ENCODE results near the gene MAPK12.

MAPK12 gene

GRCh38 chr22:50226875-50227165 is 34.7 kb downstream of the MAPK12 start:
- peaks cover 21% of the 10 kb centered on the region for H3K79me1 ChIP-seq (ENCODE audit: low read depth, low read length)
- no peak overlapping the region for H2BK120ac ChIP-seq (ENCODE audit: low read depth, low read length)
- no peak overlapping the region for H2AK5ac ChIP-seq (ENCODE audit: low read depth, low read length)
- H3K4me2 ChIP-seq (ENCODE audit: insufficient read depth, low read length, poor library complexity, severe bottlenecking): no peak overlapping the region
- no peak overlapping the region for H2AFZ ChIP-seq (ENCODE audit: low read length)
- no peaks in the 10 kb centered on the region for H3K4me1 ChIP-seq (ENCODE audit: control insufficient read depth in 2 of 2, insufficient read depth in 1 of 2, low read depth in 1 of 2, low read length in 2 of 2)
- peaks cover 29 to 56% of the 10 kb centered on the region in 2 donors for H3K36me3 ChIP-seq (replicated peaks in 1 of 2; ENCODE audit: control insufficient read depth in 2 of 2, insufficient read depth in 2 of 2, low read length in 2 of 2)
- H3K27me3 ChIP-seq (ENCODE audit: control insufficient read depth in 3 of 3, insufficient read depth in 3 of 3, low read depth in 1 of 3, low read length in 3 of 3): no peaks in the 10 kb centered on the region
- H2BK15ac ChIP-seq (ENCODE audit: low read length): no peak overlapping the region
- H4K91ac ChIP-seq (ENCODE audit: low read depth, low read length, poor library complexity): no peak overlapping the region
- WGBS, 2 donors (ENCODE audit: extremely low coverage in 2 of 2, insufficient read length in 2 of 2, insufficient replicate concordance in 1 of 2): no CpG with 5 or more reads among the region's 18 CpGs
- H3K4ac ChIP-seq (ENCODE audit: low read length): no peak overlapping the region
- H3K9ac ChIP-seq (ENCODE audit: low read depth, low read length, poor library complexity): peak overlapping the region; percentile 44
- no peak overlapping the region for H2BK12ac ChIP-seq (ENCODE audit: low read length)
- peak overlapping the region; percentile 48 for H3K18ac ChIP-seq (ENCODE audit: low read length)
- peak overlapping the region; percentile 43 for H4K8ac ChIP-seq (ENCODE audit: low read depth, low read length)
- DNase-seq (ENCODE audit: low spot score): no peak
- no peak overlapping the region for H3K23ac ChIP-seq (ENCODE audit: low read depth, low read length, poor library complexity)
- H3K27ac ChIP-seq (replicated peaks; ENCODE audit: low read length): no peak overlapping the region
- no peak overlapping the region for H3K14ac ChIP-seq (ENCODE audit: low read length)
- H3K9me3 ChIP-seq (replicated peaks in 1 of 2; ENCODE audit: control insufficient read depth in 2 of 2, insufficient read depth in 1 of 2, low read depth in 1 of 2, low read length in 2 of 2): no peaks in the 10 kb centered on the region
- H3K4me3 ChIP-seq (ENCODE audit: low read length in 2 of 2): no peak overlapping the region
- H2BK5ac ChIP-seq (ENCODE audit: low read length): no peak overlapping the region

- Histone ChIP-seq H4K91ac (ENCODE audit: low read depth, low read length, poor library complexity) (no peak overlapping the region), H3K4me1 (ENCODE audit: control insufficient read depth in 2 of 2, insufficient read depth in 1 of 2, low read depth in 1 of 2, low read length in 2 of 2) (no peaks in the 10 kb centered on the region), H2AFZ (ENCODE audit: low read length) (no peak overlapping the region), H3K36me3 (replicated peaks in 1 of 2; ENCODE audit: control insufficient read depth in 2 of 2, insufficient read depth in 2 of 2, low read length in 2 of 2) (peaks cover 30 to 61% of the 10 kb centered on the region in 2 donors), H2BK120ac (ENCODE audit: low read depth, low read length) (no peak overlapping the region), H3K9ac (ENCODE audit: low read depth, low read length, poor library complexity) (peak overlapping the region; percentile 44), H2BK15ac (ENCODE audit: low read length) (no peak overlapping the region), H2BK12ac (ENCODE audit: low read length) (no peak overlapping the region), H3K79me1 (ENCODE audit: low read depth, low read length) (peaks cover 21% of the 10 kb centered on the region), H3K14ac (ENCODE audit: low read length) (no peak overlapping the region), H2BK5ac (ENCODE audit: low read length) (no peak overlapping the region), H3K18ac (ENCODE audit: low read length) (peak overlapping the region; percentile 48), H3K27ac (replicated peaks; ENCODE audit: low read length) (no peak overlapping the region), H4K8ac (ENCODE audit: low read depth, low read length) (peak overlapping the region; percentile 43), H3K27me3 (ENCODE audit: control insufficient read depth in 3 of 3, insufficient read depth in 3 of 3, low read depth in 1 of 3, low read length in 3 of 3) (no peaks in the 10 kb centered on the region), H3K9me3 (replicated peaks in 1 of 2; ENCODE audit: control insufficient read depth in 2 of 2, insufficient read depth in 1 of 2, low read depth in 1 of 2, low read length in 2 of 2) (no peaks in the 10 kb centered on the region), H3K4ac (ENCODE audit: low read length) (no peak overlapping the region), H2AK5ac (ENCODE audit: low read depth, low read length) (no peak overlapping the region), H3K4me2 (ENCODE audit: insufficient read depth, low read length, poor library complexity, severe bottlenecking) (no peak overlapping the region), H3K4me3 (ENCODE audit: low read length in 2 of 2) (no peak overlapping the region), H3K23ac (ENCODE audit: low read depth, low read length, poor library complexity) (peak overlapping the region; percentile 55)
- WGBS, 2 donors (ENCODE audit: extremely low coverage in 2 of 2, insufficient read length in 2 of 2, insufficient replicate concordance in 1 of 2): no CpG with 5 or more reads among the region's 31 CpGs
- DNase-seq (ENCODE audit: low spot score): no peak
Observed at GRCh38 chr22:50226063-50226874, 35.2 kb downstream of the MAPK12 start.

- no peak overlapping the region for H3K4me2 ChIP-seq (ENCODE audit: insufficient read depth, low read length, poor library complexity, severe bottlenecking)
- no peak overlapping the region for H3K4ac ChIP-seq (ENCODE audit: low read length)
- H2BK15ac ChIP-seq (ENCODE audit: low read length): no peak overlapping the region
- H3K27ac ChIP-seq (replicated peaks; ENCODE audit: low read length): no peak overlapping the region
- no CpG with 5 or more reads among the region's 24 CpGs for WGBS, 2 donors (ENCODE audit: extremely low coverage in 2 of 2, insufficient read length in 2 of 2, insufficient replicate concordance in 1 of 2)
- no peak overlapping the region for H3K4me3 ChIP-seq (ENCODE audit: low read length in 2 of 2)
- no peak for DNase-seq (ENCODE audit: low spot score)
- no peak overlapping the region for H4K91ac ChIP-seq (ENCODE audit: low read depth, low read length, poor library complexity)
- no peak overlapping the region for H2AFZ ChIP-seq (ENCODE audit: low read length)
- H3K79me1 ChIP-seq (ENCODE audit: low read depth, low read length): peaks cover 23% of the 10 kb centered on the region
- no peak overlapping the region for H2AK5ac ChIP-seq (ENCODE audit: low read depth, low read length)
- H3K23ac ChIP-seq (ENCODE audit: low read depth, low read length, poor library complexity): peak overlapping the region; percentile 55
- H4K8ac ChIP-seq (ENCODE audit: low read depth, low read length): no peak overlapping the region
- H2BK5ac ChIP-seq (ENCODE audit: low read length): no peak overlapping the region
- H3K27me3 ChIP-seq (ENCODE audit: control insufficient read depth in 3 of 3, insufficient read depth in 3 of 3, low read depth in 1 of 3, low read length in 3 of 3): no peaks in the 10 kb centered on the region
- H3K18ac ChIP-seq (ENCODE audit: low read length): no peak overlapping the region
- H3K36me3 ChIP-seq (replicated peaks in 1 of 2; ENCODE audit: control insufficient read depth in 2 of 2, insufficient read depth in 2 of 2, low read length in 2 of 2): peaks cover 39 to 70% of the 10 kb centered on the region in 2 donors
- H3K9me3 ChIP-seq (replicated peaks in 1 of 2; ENCODE audit: control insufficient read depth in 2 of 2, insufficient read depth in 1 of 2, low read depth in 1 of 2, low read length in 2 of 2): no peaks in the 10 kb centered on the region
- no peak overlapping the region for H3K14ac ChIP-seq (ENCODE audit: low read length)
- H2BK12ac ChIP-seq (ENCODE audit: low read length): no peak overlapping the region
- peak overlapping the region; percentile 12 for H3K9ac ChIP-seq (ENCODE audit: low read depth, low read length, poor library complexity)
- no peak overlapping the region for H2BK120ac ChIP-seq (ENCODE audit: low read depth, low read length)
- no peaks in the 10 kb centered on the region for H3K4me1 ChIP-seq (ENCODE audit: control insufficient read depth in 2 of 2, insufficient read depth in 1 of 2, low read depth in 1 of 2, low read length in 2 of 2)
Observed at GRCh38 chr22:50225200-50225969, 36.1 kb downstream of the MAPK12 start.

- H3K27ac ChIP-seq (replicated peaks; ENCODE audit: low read length): no peak overlapping the region
- no peak overlapping the region for H2BK15ac ChIP-seq (ENCODE audit: low read length)
- no peak overlapping the region for H3K4ac ChIP-seq (ENCODE audit: low read length)
- no peak overlapping the region for H3K4me2 ChIP-seq (ENCODE audit: insufficient read depth, low read length, poor library complexity, severe bottlenecking)
- H2BK120ac ChIP-seq (ENCODE audit: low read depth, low read length): no peak overlapping the region
- H3K79me1 ChIP-seq (ENCODE audit: low read depth, low read length): peaks cover 21% of the 10 kb centered on the region
- H2BK5ac ChIP-seq (ENCODE audit: low read length): no peak overlapping the region
- H2AFZ ChIP-seq (ENCODE audit: low read length): no peak overlapping the region
- no peak overlapping the region for H3K4me3 ChIP-seq (ENCODE audit: low read length in 2 of 2)
- peaks cover 39 to 71% of the 10 kb centered on the region in 2 donors for H3K36me3 ChIP-seq (replicated peaks in 1 of 2; ENCODE audit: control insufficient read depth in 2 of 2, insufficient read depth in 2 of 2, low read length in 2 of 2)
- H4K91ac ChIP-seq (ENCODE audit: low read depth, low read length, poor library complexity): no peak overlapping the region
- no peaks in the 10 kb centered on the region for H3K27me3 ChIP-seq (ENCODE audit: control insufficient read depth in 3 of 3, insufficient read depth in 3 of 3, low read depth in 1 of 3, low read length in 3 of 3)
- H3K14ac ChIP-seq (ENCODE audit: low read length): no peak overlapping the region
- no peak overlapping the region for H4K8ac ChIP-seq (ENCODE audit: low read depth, low read length)
- H3K18ac ChIP-seq (ENCODE audit: low read length): no peak overlapping the region
- no CpG with 5 or more reads among the region's 16 CpGs for WGBS, 2 donors (ENCODE audit: extremely low coverage in 2 of 2, insufficient read length in 2 of 2, insufficient replicate concordance in 1 of 2)
- no peak overlapping the region for H3K23ac ChIP-seq (ENCODE audit: low read depth, low read length, poor library complexity)
- no peak for DNase-seq (ENCODE audit: low spot score)
- H2AK5ac ChIP-seq (ENCODE audit: low read depth, low read length): no peak overlapping the region
- no peaks in the 10 kb centered on the region for H3K9me3 ChIP-seq (replicated peaks in 1 of 2; ENCODE audit: control insufficient read depth in 2 of 2, insufficient read depth in 1 of 2, low read depth in 1 of 2, low read length in 2 of 2)
- peak overlapping the region; percentile 21 for H3K9ac ChIP-seq (ENCODE audit: low read depth, low read length, poor library complexity)
- no peak overlapping the region for H2BK12ac ChIP-seq (ENCODE audit: low read length)
- H3K4me1 ChIP-seq (ENCODE audit: control insufficient read depth in 2 of 2, insufficient read depth in 1 of 2, low read depth in 1 of 2, low read length in 2 of 2): no peaks in the 10 kb centered on the region
Observed at GRCh38 chr22:50224071-50224470, 37.4 kb downstream of the MAPK12 start.

Data from neuronal stem cell (in vitro differentiated cells).